Panc1 (cell line): ENCODE measurements around the gene OLIG1. TPM values are rescaled to one million over a fixed set of nuclear protein-coding genes. Genes with fewer than 3 reads are reported as not detected.

Experiments used
- ATAC-seq: fragments of 200-7000 bp; cut with Tn5 transposase; 2 replicates; pipeline ENCODE4 v1.9.1; 2020; ENCODE audit warnings: mild to moderate bottlenecking, moderate library complexity
- BruUV-seq: library from RNA; stranded (reverse); fragments of 400-500 nt; replicated peaks from 2 replicates; lab custom pipeline; 2021; lab: Mats Ljungman, UMichigan
- CTCF ChIA-PET: fragments of 300-600 bp; sonication (Branson Sonifier 250); formaldehyde crosslinking; loops from one replicate; lab custom pipeline; 2022; ENCODE audit warnings: antibody characterized with exemption; lab: Charles Lee
- POLR2A ChIA-PET: fragments of 300-600 bp; sonication (Branson Sonifier 250); formaldehyde crosslinking; loops from one replicate; lab custom pipeline; 2022; ENCODE audit warnings: antibody characterized with exemption; lab: Charles Lee
- DNase-seq: peaks from one replicate; pipeline ENCODE4 v3.0.0-alpha.2; 2010; ENCODE audit warnings: low read depth, low spot score
- H3K27ac ChIP-seq: 2 replicates; pipeline ENCODE4 v1.5.1; 2011; ENCODE audit warnings: mild to moderate bottlenecking, low read length, inconsistent platforms
- H3K27me3 ChIP-seq: fragments of 200-500 bp; sonication (Bioruptor generic); 2 replicates; pipeline ENCODE4 v1.6.0; 2014; ENCODE audit warnings: low read length, inconsistent platforms; ENCODE audit not compliant: control insufficient read depth, insufficient read depth
- H3K36me3 ChIP-seq: fragments of 200-500 bp; sonication (Bioruptor generic); 2 replicates; pipeline ENCODE4 v1.5.1; 2014; ENCODE audit warnings: inconsistent platforms, mild to moderate bottlenecking, low read length, moderate library complexity; ENCODE audit not compliant: control insufficient read depth, insufficient read depth
- H3K4me1 ChIP-seq: 2 replicates; pipeline ENCODE4 v1.5.1; 2011; ENCODE audit warnings: inconsistent platforms, mild to moderate bottlenecking, low read length, moderate library complexity; ENCODE audit not compliant: control insufficient read depth, insufficient read depth
- H3K4me3 ChIP-seq, 2 experiments: 2 replicates each; pipeline ENCODE4 v1.5.1; 2011 to 2012; ENCODE audit warnings: low read depth in 2 of 2, low read length in 2 of 2, mild to moderate bottlenecking in 2 of 2, inconsistent platforms in 1 of 2, moderate library complexity in 1 of 2
- H3K9me3 ChIP-seq: fragments of 200-500 bp; sonication (Bioruptor generic); 2 replicates; pipeline ENCODE4 v1.5.1; 2014; ENCODE audit warnings: low read depth, mild to moderate bottlenecking, inconsistent platforms, low read length, moderate library complexity; ENCODE audit not compliant: control insufficient read depth, insufficient read depth
- CTCF ChIP-seq: fragments of 450-650 bp; IDR thresholded peaks from 2 replicates; pipeline ENCODE4 v1.5.1; 2017; ENCODE audit warnings: mild to moderate bottlenecking
- POLR2AphosphoS5 ChIP-seq: IDR thresholded peaks from 2 replicates; pipeline ENCODE4 v1.6.1; 2012; ENCODE audit warnings: mild to moderate bottlenecking, low read depth, low read length, moderate library complexity
- REST ChIP-seq, 2 experiments: IDR thresholded peaks; 2 replicates each; pipeline ENCODE4 v1.6.1; 2011 to 2012; ENCODE audit warnings: low read depth in 2 of 2, control low read depth in 1 of 2, low read length in 1 of 2, mild to moderate bottlenecking in 1 of 2, moderate library complexity in 1 of 2; ENCODE audit not compliant: insufficient read depth in 1 of 2
- SIN3A ChIP-seq: IDR thresholded peaks from 2 replicates; pipeline ENCODE4 v1.6.1; 2012; ENCODE audit warnings: low read depth, mild to moderate bottlenecking, low read length, moderate library complexity, borderline replicate concordance; ENCODE audit not compliant: insufficient read depth
- TCF7L2 ChIP-seq: IDR thresholded peaks from 2 replicates; pipeline ENCODE4 v1.6.1; 2011; ENCODE audit warnings: mild to moderate bottlenecking, low read depth, low read length, inconsistent platforms
- in situ Hi-C: cut with HindIII; loops from 2 replicates; pipeline ENCODE4 v1.10.0; 2016; ENCODE audit warnings: low sequenced_read_pairs, low pct_unique_long_range_greater_than_20kb
- intact Hi-C: fragments of 100-400 bp; cut with micrococcal nuclease; formaldehyde crosslinking; loops from one replicate; pipeline ENCODE4 v1.10.0; 2022; ENCODE audit not compliant: unreplicated experiment
- total RNA-seq: library from RNA; stranded (reverse); gene quantifications from one replicate; pipeline ENCODE4 v1.2.1, GENCODE V29; 2021; ENCODE audit not compliant: unreplicated experiment

The OLIG1 gene
- total RNA-seq, 1 experiment from 2014 or later = 0.21 TPM

- Histone ChIP-seq H3K9me3 (no peaks in the 10 kb centered on the region), H3K4me3 (no peak overlapping the region), H3K4me1 (no peaks in the 10 kb centered on the region), H3K36me3 (no peaks in the 10 kb centered on the region), H3K27ac (no peak overlapping the region), H3K27me3 (peaks cover 4% of the 10 kb centered on the region; the same call in 1 of the 2 replicates)
- intact Hi-C loops = no loop called here
- TF ChIP-seq CTCF (no peak), TCF7L2 (no peak), SIN3A (no peak), POLR2AphosphoS5 (no peak), REST (IDR thresholded peaks at IDR 0.05; ENCODE audit: insufficient read depth in 1 of 2, low read depth in 2 of 2, low read length in 1 of 2) (no peak)
- in situ Hi-C loops = no loop called here
- BruUV-seq = no TSS peak
- DNase-seq = no peak
- no peak for ATAC-seq
- POLR2A ChIA-PET = no interaction called here
- CTCF ChIA-PET = no interaction called here
These were observed 42.3 kb upstream of the OLIG1 start for GRCh38 chr21:33027401-33028286.

GRCh38 chr21:33028287-33028670, 41.7 kb upstream of the OLIG1 start:
- ChIA-PET CTCF (no interaction called here), POLR2A (no interaction called here)
- in situ Hi-C loops = no loop called here
- no peaks in the 10 kb centered on the region for H3K36me3 ChIP-seq
- H3K4me1 ChIP-seq = no peaks in the 10 kb centered on the region
- intact Hi-C loops = no loop called here
- H3K27ac ChIP-seq = no peak overlapping the region
- no peak for ATAC-seq
- H3K9me3 ChIP-seq = no peaks in the 10 kb centered on the region
- no peak for DNase-seq
- BruUV-seq = no TSS peak
- no peak overlapping the region for H3K4me3 ChIP-seq
- no peak for TF ChIP-seq SIN3A
- no peak for TF ChIP-seq CTCF
- no peak for TF ChIP-seq REST (IDR thresholded peaks at IDR 0.05; ENCODE audit: insufficient read depth in 1 of 2, low read depth in 2 of 2, low read length in 1 of 2)
- TF ChIP-seq TCF7L2 = no peak
- TF ChIP-seq POLR2AphosphoS5 = no peak
- H3K27me3 ChIP-seq = peaks cover 4% of the 10 kb centered on the region; the same call in 1 of the 2 replicates
